ENCODE data around the gene NFX1. TPM values are rescaled to one million over a fixed set of nuclear protein-coding genes. Genes with fewer than 3 reads are reported as not detected.
A peak's percentile ranks its signal among the peaks of the same experiment; 100 is the strongest.

Gene NFX1
- total and polyA plus RNA-seq, 9 of the 15 experiments (the other 6 are each of a cell fraction or from before 2014, with no cell fraction given) = 8.8 to 38.9 (median 26.8) TPM

DNA sequence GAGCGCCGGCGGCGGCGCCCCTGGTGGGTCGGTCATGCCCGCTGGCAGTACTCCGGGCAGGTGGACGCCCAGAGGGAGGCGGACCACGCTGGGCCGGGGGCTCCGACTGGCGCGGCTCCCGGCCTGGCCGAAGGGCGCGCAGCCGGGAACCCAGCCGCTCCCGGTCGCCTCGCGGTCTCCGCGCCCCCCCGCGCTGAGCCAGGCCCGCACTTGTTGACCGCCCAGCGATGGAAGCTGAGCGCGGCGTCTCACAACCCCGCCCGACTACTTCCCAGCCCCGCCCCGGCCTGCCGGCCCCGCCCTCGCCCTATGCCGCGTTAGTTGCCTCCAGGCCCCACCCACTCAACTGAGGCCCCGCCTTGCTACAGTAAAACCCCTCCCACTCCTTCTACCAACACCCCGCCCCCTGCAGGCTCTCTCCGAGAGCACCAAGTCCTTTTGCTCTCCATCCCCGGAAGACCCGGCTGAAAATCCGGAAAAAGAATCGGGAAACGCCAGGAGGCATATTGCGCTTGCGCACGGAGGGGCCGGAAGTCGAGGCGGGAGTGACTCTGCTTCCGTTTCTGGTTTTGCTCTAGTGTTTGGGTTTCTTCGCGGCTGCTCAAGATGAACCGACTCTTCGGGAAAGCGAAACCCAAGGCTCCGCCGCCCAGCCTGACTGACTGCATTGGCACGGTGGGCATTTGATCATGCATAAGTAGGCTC, 25.7 kb upstream of the NFX1 start, which contains the start of the genes BAG1 and CHMP5 (continued):
- TF ChIP-seq RFX7 (CRISPR knock-in tag; IDR thresholded peaks at IDR 0.05) (no peak), ZC3H11A (IDR thresholded peaks at IDR 0.05; ENCODE audit: low read depth, low read length) (no peak), TAL1 (IDR thresholded peaks at IDR 0.05) (no peak), ZNF280B (CRISPR knock-in tag; IDR thresholded peaks at IDR 0.05) (no peak), ASH1L (IDR thresholded peaks at IDR 0.05; ENCODE audit: borderline replicate concordance, low read depth, partially characterized antibody) (no peak), ARNT (IDR thresholded peaks at IDR 0.05) (0 out of 4 replicates have a peak, but pooled peaks of 1 of the 2 experiments have one; percentile 33), NCOA1 (IDR thresholded peaks at IDR 0.05; ENCODE audit: low read depth) (no peak), NCOA4 (IDR thresholded peaks at IDR 0.05; ENCODE audit: partially characterized antibody) (no peak), TFE3 (CRISPR knock-in tag; IDR thresholded peaks at IDR 0.05) (no peak), MIER1 (IDR thresholded peaks at IDR 0.05; ENCODE audit: low read depth) (no peak), ZNF551 (CRISPR knock-in tag; IDR thresholded peaks at IDR 0.05) (no peak), BCL6 (CRISPR knock-in tag; IDR thresholded peaks at IDR 0.05) (no peak), ZNF324 (CRISPR knock-in tag; IDR thresholded peaks at IDR 0.05) (no peak), SRF (CRISPR knock-in tag; IDR thresholded peaks at IDR 0.05) (no peak), ZNF311 (CRISPR knock-in tag; IDR thresholded peaks at IDR 0.05) (no peak), ZFPM2 (CRISPR knock-in tag; IDR thresholded peaks at IDR 0.05) (no peak), PHB2 (IDR thresholded peaks at IDR 0.05; ENCODE audit: low read depth) (no peak), ZFX (CRISPR knock-in tag; IDR thresholded peaks at IDR 0.05) (peak; percentile 53), CBX5 (IDR thresholded peaks at IDR 0.05; ENCODE audit: borderline replicate concordance, low read depth) (no peak), FOXK1 (CRISPR knock-in tag; IDR thresholded peaks at IDR 0.05; ENCODE audit: borderline replicate concordance) (no peak)
- TF ChIP-seq, protein P1, sequence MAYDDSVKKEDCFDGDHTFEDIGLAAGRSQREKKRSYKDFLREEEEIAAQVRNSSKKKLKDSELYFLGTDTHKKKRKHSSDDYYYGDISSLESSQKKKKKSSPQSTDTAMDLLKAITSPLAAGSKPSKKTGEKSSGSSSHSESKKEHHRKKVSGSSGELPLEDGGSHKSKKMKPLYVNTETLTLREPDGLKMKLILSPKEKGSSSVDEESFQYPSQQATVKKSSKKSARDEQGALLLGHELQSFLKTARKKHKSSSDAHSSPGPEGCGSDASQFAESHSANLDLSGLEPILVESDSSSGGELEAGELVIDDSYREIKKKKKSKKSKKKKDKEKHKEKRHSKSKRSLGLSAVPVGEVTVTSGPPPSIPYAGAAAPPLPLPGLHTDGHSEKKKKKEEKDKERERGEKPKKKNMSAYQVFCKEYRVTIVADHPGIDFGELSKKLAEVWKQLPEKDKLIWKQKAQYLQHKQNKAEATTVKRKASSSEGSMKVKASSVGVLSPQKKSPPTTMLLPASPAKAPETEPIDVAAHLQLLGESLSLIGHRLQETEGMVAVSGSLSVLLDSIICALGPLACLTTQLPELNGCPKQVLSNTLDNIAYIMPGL (CRISPR knock-in tag; IDR thresholded peaks at IDR 0.05) = no peak
- TF ChIP-seq, protein P2, sequence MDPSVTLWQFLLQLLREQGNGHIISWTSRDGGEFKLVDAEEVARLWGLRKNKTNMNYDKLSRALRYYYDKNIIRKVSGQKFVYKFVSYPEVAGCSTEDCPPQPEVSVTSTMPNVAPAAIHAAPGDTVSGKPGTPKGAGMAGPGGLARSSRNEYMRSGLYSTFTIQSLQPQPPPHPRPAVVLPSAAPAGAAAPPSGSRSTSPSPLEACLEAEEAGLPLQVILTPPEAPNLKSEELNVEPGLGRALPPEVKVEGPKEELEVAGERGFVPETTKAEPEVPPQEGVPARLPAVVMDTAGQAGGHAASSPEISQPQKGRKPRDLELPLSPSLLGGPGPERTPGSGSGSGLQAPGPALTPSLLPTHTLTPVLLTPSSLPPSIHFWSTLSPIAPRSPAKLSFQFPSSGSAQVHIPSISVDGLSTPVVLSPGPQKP (CRISPR knock-in tag; IDR thresholded peaks at IDR 0.05) = no peak
- TF ChIP-seq, protein P3, sequence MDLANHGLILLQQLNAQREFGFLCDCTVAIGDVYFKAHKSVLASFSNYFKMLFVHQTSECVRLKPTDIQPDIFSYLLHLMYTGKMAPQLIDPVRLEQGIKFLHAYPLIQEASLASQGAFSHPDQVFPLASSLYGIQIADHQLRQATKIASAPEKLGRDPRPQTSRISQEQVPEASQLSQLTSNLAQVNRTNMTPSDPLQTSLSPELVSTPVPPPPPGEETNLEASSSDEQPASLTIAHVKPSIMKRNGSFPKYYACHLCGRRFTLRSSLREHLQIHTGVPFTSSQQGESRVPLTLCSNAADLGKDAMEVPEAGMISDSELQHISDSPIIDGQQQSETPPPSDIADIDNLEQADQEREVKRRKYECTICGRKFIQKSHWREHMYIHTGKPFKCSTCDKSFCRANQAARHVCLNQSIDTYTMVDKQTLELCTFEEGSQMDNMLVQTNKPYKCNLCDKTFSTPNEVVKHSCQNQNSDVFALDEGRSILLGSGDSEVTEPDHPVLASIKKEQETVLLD (IDR thresholded peaks at IDR 0.05) = 0 out of 2 replicates have a peak, but pooled peaks have one; percentile 25

All from K562 (cell line).